GM18526 (cell line): ENCODE measurements around the gene GCH1.

Experiments used
- POLR2A ChIP-seq: IDR thresholded peaks from 3 replicates; pipeline ENCODE4 v1.6.1; 2011; ENCODE audit not compliant: insufficient read length; ENCODE audit errors: extremely low read depth

Gene GCH1

GRCh38 chr14:54902521-54903420, at the start of gene GCH1:
TSS of gene GCH1 (minus strand) at chr14:54902826. CDS start at chr14:54902663, 163 bp downstream.
- TF ChIP-seq POLR2A: peak; percentile 99

DNA sequence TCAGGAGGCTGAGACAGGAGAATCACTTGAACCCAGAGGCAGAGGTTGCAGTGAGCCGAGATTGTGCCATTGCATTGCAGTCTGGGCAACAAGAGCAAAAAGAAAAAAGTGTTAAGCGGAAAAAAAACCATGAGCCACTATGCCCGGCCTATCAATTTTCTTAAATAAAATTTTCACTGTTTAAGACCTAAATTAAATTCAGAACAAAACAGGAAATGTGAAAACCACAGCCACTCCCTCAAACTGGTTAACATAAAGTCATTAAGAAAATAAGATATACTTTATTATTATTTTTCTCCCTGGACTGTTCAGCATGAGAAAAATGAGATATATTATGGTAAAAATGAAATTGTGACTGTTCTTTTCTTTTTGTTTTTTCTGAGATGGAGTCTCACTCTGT, 44.6 kb upstream of the GCH1 start:
- no peak for TF ChIP-seq POLR2A

DNA sequence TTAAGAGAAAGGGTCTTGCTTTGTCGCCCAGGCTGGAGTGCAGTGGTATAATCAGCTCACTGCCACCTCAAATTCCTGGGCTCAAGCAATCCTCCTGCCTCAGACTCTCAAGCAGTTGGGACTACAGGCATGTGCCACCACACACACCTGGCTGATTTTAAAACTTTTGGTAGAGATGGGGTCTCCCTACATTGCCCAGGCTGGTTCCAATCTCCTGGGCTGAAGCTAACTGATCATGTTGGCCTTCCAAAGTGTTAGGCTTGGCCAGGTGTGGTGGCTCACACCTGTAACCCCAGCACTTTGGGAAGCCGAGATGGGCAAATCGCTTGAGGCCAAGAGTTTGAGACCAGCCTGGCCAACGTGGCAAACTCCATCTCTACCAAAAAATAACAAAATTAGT, 43.9 kb upstream of the GCH1 start:
- no peak for TF ChIP-seq POLR2A

GRCh38 chr14:54944737-54945391, 42.2 kb upstream of the GCH1 start:
- TF ChIP-seq POLR2A: no peak

GRCh38 chr14:54942913-54943312, 40.3 kb upstream of the GCH1 start:
- TF ChIP-seq POLR2A: no peak

GRCh38 chr14:54936816-54937215, 34.2 kb upstream of the GCH1 start:
- no peak for TF ChIP-seq POLR2A

GRCh38 chr14:54935958-54936357, 33.3 kb upstream of the GCH1 start:
- no peak for TF ChIP-seq POLR2A

- TF ChIP-seq POLR2A: no peak
Measured at GRCh38 chr14:54935100-54935499, 32.5 kb upstream of the GCH1 start.

DNA sequence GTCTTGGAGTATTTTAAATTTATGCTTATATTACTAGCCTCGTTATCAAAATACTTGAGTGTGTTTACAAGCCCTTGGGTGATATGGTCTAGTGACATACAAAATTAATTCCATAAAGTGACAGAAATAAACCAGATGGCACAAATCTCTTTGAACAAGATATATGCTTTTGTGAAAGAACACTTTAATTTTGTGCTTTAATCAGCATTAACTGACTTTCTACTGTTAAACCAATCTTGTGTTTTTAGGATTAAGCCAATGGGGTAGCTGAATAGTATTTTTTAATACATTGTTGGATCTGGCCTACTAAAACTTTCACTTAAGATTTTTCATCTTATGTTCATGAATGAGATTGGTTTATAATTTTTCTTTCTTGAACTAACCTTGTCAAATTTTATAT, 30.4 kb upstream of the GCH1 start:
- no peak for TF ChIP-seq POLR2A

GRCh38 chr14:54931598-54932340, 29.1 kb upstream of the GCH1 start:
- no peak for TF ChIP-seq POLR2A

DNA sequence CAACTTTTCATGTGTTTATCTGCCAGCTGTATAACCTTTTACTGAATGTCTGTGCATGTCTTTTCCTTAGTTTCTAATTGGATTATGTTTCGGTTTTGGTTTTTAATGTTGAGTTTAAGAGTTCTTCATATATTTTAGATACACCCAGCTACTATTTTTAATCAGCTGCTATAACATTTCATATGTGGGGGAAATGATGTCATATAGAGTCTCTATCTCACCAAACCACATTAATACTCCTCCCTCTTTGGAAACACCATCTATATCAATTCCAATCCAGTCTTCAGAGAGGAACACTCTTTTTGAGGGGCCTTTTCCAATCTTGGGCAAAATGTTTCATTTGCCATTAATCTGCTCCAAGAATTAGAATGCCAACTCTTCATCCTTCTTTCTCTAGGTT, 28.5 kb upstream of the GCH1 start:
- no peak for TF ChIP-seq POLR2A

DNA sequence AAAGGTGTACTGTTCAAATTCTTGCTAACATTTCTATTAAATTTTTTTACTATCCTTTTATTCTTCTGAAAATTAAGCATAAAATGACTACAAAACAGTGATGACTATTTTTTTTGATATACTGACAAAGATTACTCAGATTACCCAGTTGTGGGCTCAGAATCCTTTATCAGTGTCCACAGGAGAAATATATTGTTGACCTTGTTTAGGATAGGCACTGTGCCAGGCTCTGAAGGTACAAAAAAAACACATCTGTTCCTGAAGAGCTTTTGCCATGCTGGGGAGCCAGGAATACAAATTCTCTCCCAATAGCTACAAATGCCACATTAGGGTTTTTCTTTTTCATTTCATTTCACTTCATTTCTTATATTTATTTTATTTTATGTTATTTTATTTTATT, 26.9 kb upstream of the GCH1 start:
- no peak for TF ChIP-seq POLR2A

- no peak for TF ChIP-seq POLR2A
Measured at GRCh38 chr14:54928216-54928615, 25.6 kb upstream of the GCH1 start.

GRCh38 chr14:54927551-54927950, 24.9 kb upstream of the GCH1 start:
- no peak for TF ChIP-seq POLR2A

DNA sequence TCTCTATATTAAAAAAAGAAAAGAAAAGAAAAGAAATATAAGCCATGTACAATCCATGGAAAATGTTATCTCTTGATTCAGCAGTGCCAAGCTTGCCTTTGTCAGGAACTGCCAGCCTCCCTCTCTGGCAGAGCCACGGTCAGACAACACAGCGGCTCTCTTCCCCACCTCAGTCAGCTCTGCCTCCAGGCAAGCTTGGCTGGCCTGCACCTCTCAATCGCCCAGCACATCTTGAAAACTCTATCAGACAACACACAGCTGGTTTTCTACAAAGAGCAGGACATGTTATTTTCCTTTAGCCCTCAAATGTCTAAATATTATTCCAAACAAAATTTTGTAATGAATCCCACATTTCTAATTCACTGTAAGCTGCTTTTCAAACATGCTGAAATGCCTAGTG, 20.0 kb upstream of the GCH1 start:
- no peak for TF ChIP-seq POLR2A

DNA sequence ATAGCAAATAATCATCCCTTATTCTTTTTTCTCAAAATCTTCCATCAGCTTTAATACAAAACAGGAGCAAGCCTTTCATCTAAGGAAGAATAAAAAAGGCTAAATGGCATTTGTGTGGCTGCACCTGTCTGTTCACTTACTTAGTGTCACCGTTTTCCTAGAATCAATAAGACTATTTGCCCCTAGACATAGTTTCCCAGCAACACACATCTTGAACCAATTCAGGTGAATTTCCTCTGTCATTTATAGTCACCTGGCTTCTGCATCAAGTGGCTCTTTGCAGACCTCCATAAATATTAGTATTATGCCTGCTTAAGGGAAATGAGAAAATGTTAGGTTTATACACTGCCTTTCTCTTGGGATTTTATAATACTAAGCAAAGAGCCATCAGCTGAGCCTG, 17.4 kb upstream of the GCH1 start:
- no peak for TF ChIP-seq POLR2A
